K562 (cell line): Measurements from ENCODE around the gene EFNA2. TPM values are rescaled to one million over a fixed set of nuclear protein-coding genes. Genes with fewer than 3 reads are reported as not detected.

Experiments
- CXXC5 ChIP-seq: fragments of 250-450 bp; sonication (Bioruptor Pico); IDR thresholded peaks from 2 replicates; pipeline ENCODE4 v1.8.0; 2022; ENCODE audit warnings: inconsistent platforms, mild to moderate bottlenecking, moderate library complexity
- FIP1L1 ChIP-seq: fragments of 200-400 bp; formaldehyde crosslinking; IDR thresholded peaks from 2 replicates; pipeline ENCODE4 v1.6.1; 2018; ENCODE audit warnings: mild to moderate bottlenecking, low read depth, low read length; ENCODE audit not compliant: poor library complexity, severe bottlenecking
- FOXJ2 ChIP-seq: fragments of 200-800 bp; sonication (Bioruptor generic); IDR thresholded peaks from 2 replicates; pipeline ENCODE4 v1.6.1; 2016; ENCODE audit warnings: missing genetic modification characterization, missing compliant biosample characterization
- HNRNPK ChIP-seq: fragments of 200-400 bp; formaldehyde crosslinking; IDR thresholded peaks from one replicate; pipeline ENCODE4 v1.6.1; 2018; ENCODE audit warnings: mild to moderate bottlenecking, low read depth, low read length; ENCODE audit not compliant: poor library complexity, severe bottlenecking
- KHSRP ChIP-seq: fragments of 450-650 bp; IDR thresholded peaks from 2 replicates; pipeline ENCODE4 v1.6.1; 2017
- NFE2 ChIP-seq: IDR thresholded peaks from 2 replicates; pipeline ENCODE4 v1.6.1; 2014; ENCODE audit warnings: antibody characterized with exemption, low read depth
- NFIC ChIP-seq: fragments of 450-650 bp; IDR thresholded peaks from 2 replicates; pipeline ENCODE4 v1.6.1; 2017; ENCODE audit warnings: mild to moderate bottlenecking, inconsistent platforms
- POLR2B ChIP-seq: fragments of 450-650 bp; IDR thresholded peaks from 2 replicates; pipeline ENCODE4 v1.6.1; 2018; ENCODE audit warnings: low read depth; ENCODE audit not compliant: partially characterized antibody
- POLR2G ChIP-seq: fragments of 200-400 bp; formaldehyde crosslinking; IDR thresholded peaks from 2 replicates; pipeline ENCODE4 v1.6.1; 2017; ENCODE audit warnings: low read depth, mild to moderate bottlenecking, antibody characterized with exemption, low read length, moderate library complexity
- RB1 ChIP-seq: fragments of 450-650 bp; IDR thresholded peaks from 2 replicates; pipeline ENCODE4 v1.6.1; 2017; ENCODE audit warnings: low read depth, mild to moderate bottlenecking
- RFX7 ChIP-seq: fragments of 250-450 bp; sonication (Bioruptor Pico); IDR thresholded peaks from 2 replicates; pipeline ENCODE4 v1.5.1; 2021; ENCODE audit warnings: mild to moderate bottlenecking
- SPI1 ChIP-seq: IDR thresholded peaks from 2 replicates; pipeline ENCODE4 v1.6.1; 2011; ENCODE audit warnings: low read depth, low read length, control low read depth, borderline replicate concordance
- polyA plus RNA-seq, 8 experiments: library from polyadenylated mRNA; depleted of rRNA in 4 of 8; stranded (reverse) in 5 of 8; unstranded in 3 of 8; fragments of >200 nt; fragmentation: Nextera tagmentation in 2 of 8; fragmentation: Illumina TruSeq in 1 of 8; extraction: Ambion mirVana in 2 of 8; extraction: Trizol in 1 of 8; gene quantifications; 2 replicates each; pipeline versions ENCODE4 v1.2.1 to v1.2.3, GENCODE V29; 2011 to 2014; ENCODE audit warnings: inconsistent platforms in 1 of 8, missing spikeins in 1 of 8
- total RNA-seq, 7 experiments: library from RNA; depleted of rRNA in 6 of 7; stranded (reverse); fragments of >200 nt in 6 of 7; fragmentation: Illumina TruSeq in 2 of 7; extraction: Trizol in 2 of 7; gene quantifications; 2 replicates each; pipeline versions ENCODE4 v1.2.1 to v1.2.3, GENCODE V29; 2011 to 2021; ENCODE audit warnings: low replicate concordance in 1 of 7
- TF ChIP-seq, protein P1 (sequence below): fragments of 200-600 bp; sonication (generic); IDR thresholded peaks from one replicate; pipeline ENCODE4 v1.6.1; 2012; ENCODE audit warnings: mild to moderate bottlenecking, low read depth, low read length, inconsistent platforms
- TF ChIP-seq, protein P2 (sequence below): sonication (generic); IDR thresholded peaks from 2 replicates; pipeline ENCODE4 v1.6.1; 2016
- TF ChIP-seq, protein P3 (sequence below): IDR thresholded peaks from 2 replicates; pipeline ENCODE4 v1.6.1; 2014; ENCODE audit warnings: antibody characterized with exemption

EFNA2 gene
- total and polyA plus RNA-seq, 9 of the 15 experiments (the other 6 are each of a cell fraction or from before 2014, with no cell fraction given) = 0.11 to 0.44 (median 0.15) TPM; not detected in 6

DNA sequence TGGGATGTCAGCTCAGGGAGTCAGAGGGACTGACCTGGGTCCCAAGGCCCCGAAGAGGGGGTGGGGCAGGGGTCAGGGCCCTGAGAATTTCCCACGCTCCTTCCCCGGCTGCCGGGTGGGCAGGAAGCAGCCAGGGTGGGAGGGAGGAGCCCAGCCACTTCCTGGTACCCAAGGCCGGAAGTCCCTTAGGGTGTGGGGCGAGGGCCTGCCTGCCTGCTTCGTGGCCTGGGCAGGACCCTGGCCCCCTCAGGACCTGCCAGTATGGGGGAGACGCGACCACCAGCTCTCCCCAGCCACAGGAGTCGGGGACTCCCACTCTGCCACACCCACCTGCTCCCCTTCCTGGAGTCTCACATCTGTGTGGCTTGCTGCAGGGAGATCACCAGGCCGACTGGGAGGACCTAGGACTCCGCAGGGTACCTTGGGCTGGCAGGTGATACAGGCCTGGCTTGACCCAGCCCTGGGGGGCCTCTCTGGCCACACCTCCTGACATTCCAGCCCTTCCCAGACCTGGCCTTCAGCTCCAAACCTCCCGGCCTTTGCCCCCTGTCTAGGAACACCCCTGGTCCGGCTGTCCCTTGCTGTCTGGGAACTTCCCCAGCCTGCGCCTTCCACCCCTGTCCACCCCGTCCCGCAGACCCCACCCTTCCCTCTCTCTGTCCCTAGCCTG is 26.3 kb upstream of the EFNA2 start (continued):
- TF ChIP-seq, protein P1, sequence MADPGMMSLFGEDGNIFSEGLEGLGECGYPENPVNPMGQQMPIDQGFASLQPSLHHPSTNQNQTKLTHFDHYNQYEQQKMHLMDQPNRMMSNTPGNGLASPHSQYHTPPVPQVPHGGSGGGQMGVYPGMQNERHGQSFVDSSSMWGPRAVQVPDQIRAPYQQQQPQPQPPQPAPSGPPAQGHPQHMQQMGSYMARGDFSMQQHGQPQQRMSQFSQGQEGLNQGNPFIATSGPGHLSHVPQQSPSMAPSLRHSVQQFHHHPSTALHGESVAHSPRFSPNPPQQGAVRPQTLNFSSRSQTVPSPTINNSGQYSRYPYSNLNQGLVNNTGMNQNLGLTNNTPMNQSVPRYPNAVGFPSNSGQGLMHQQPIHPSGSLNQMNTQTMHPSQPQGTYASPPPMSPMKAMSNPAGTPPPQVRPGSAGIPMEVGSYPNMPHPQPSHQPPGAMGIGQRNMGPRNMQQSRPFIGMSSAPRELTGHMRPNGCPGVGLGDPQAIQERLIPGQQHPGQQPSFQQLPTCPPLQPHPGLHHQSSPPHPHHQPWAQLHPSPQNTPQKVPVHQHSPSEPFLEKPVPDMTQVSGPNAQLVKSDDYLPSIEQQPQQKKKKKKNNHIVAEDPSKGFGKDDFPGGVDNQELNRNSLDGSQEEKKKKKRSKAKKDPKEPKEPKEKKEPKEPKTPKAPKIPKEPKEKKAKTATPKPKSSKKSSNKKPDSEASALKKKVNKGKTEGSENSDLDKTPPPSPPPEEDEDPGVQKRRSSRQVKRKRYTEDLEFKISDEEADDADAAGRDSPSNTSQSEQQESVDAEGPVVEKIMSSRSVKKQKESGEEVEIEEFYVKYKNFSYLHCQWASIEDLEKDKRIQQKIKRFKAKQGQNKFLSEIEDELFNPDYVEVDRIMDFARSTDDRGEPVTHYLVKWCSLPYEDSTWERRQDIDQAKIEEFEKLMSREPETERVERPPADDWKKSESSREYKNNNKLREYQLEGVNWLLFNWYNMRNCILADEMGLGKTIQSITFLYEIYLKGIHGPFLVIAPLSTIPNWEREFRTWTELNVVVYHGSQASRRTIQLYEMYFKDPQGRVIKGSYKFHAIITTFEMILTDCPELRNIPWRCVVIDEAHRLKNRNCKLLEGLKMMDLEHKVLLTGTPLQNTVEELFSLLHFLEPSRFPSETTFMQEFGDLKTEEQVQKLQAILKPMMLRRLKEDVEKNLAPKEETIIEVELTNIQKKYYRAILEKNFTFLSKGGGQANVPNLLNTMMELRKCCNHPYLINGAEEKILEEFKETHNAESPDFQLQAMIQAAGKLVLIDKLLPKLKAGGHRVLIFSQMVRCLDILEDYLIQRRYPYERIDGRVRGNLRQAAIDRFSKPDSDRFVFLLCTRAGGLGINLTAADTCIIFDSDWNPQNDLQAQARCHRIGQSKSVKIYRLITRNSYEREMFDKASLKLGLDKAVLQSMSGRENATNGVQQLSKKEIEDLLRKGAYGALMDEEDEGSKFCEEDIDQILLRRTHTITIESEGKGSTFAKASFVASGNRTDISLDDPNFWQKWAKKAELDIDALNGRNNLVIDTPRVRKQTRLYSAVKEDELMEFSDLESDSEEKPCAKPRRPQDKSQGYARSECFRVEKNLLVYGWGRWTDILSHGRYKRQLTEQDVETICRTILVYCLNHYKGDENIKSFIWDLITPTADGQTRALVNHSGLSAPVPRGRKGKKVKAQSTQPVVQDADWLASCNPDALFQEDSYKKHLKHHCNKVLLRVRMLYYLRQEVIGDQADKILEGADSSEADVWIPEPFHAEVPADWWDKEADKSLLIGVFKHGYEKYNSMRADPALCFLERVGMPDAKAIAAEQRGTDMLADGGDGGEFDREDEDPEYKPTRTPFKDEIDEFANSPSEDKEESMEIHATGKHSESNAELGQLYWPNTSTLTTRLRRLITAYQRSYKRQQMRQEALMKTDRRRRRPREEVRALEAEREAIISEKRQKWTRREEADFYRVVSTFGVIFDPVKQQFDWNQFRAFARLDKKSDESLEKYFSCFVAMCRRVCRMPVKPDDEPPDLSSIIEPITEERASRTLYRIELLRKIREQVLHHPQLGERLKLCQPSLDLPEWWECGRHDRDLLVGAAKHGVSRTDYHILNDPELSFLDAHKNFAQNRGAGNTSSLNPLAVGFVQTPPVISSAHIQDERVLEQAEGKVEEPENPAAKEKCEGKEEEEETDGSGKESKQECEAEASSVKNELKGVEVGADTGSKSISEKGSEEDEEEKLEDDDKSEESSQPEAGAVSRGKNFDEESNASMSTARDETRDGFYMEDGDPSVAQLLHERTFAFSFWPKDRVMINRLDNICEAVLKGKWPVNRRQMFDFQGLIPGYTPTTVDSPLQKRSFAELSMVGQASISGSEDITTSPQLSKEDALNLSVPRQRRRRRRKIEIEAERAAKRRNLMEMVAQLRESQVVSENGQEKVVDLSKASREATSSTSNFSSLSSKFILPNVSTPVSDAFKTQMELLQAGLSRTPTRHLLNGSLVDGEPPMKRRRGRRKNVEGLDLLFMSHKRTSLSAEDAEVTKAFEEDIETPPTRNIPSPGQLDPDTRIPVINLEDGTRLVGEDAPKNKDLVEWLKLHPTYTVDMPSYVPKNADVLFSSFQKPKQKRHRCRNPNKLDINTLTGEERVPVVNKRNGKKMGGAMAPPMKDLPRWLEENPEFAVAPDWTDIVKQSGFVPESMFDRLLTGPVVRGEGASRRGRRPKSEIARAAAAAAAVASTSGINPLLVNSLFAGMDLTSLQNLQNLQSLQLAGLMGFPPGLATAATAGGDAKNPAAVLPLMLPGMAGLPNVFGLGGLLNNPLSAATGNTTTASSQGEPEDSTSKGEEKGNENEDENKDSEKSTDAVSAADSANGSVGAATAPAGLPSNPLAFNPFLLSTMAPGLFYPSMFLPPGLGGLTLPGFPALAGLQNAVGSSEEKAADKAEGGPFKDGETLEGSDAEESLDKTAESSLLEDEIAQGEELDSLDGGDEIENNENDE = no peak
- TF ChIP-seq RFX7 (CRISPR knock-in tag) (no peak), NFIC (peak; percentile 34; the same call in 1 of the 2 replicates), POLR2B (peak; percentile 90), KHSRP (no peak), SPI1 (peak; percentile 61; the same call in 1 of the 2 replicates), FOXJ2 (tag) (no peak), NFE2 (no peak), RB1 (peak; percentile 44; the same call in 1 of the 2 replicates), HNRNPK (no peak), CXXC5 (CRISPR knock-in tag) (peak; percentile 13; the same call in 1 of the 2 replicates), FIP1L1 (peak; percentile 70), POLR2G (peak; percentile 87)
- TF ChIP-seq, protein P2, sequence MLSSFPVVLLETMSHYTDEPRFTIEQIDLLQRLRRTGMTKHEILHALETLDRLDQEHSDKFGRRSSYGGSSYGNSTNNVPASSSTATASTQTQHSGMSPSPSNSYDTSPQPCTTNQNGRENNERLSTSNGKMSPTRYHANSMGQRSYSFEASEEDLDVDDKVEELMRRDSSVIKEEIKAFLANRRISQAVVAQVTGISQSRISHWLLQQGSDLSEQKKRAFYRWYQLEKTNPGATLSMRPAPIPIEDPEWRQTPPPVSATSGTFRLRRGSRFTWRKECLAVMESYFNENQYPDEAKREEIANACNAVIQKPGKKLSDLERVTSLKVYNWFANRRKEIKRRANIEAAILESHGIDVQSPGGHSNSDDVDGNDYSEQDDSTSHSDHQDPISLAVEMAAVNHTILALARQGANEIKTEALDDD = no peak
- TF ChIP-seq, protein P3, sequence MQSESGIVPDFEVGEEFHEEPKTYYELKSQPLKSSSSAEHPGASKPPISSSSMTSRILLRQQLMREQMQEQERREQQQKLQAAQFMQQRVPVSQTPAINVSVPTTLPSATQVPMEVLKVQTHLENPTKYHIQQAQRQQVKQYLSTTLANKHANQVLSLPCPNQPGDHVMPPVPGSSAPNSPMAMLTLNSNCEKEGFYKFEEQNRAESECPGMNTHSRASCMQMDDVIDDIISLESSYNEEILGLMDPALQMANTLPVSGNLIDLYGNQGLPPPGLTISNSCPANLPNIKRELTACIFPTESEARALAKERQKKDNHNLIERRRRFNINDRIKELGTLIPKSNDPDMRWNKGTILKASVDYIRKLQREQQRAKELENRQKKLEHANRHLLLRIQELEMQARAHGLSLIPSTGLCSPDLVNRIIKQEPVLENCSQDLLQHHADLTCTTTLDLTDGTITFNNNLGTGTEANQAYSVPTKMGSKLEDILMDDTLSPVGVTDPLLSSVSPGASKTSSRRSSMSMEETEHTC = no peak
